ENCODE measurements around the gene ZC3HAV1. TPM values are rescaled to one million over a fixed set of nuclear protein-coding genes. Genes with fewer than 3 reads are reported as not detected.

ZC3HAV1 gene
- total RNA-seq, 2 experiments from 2014 or later: 47.4 to 52.4 TPM

DNA sequence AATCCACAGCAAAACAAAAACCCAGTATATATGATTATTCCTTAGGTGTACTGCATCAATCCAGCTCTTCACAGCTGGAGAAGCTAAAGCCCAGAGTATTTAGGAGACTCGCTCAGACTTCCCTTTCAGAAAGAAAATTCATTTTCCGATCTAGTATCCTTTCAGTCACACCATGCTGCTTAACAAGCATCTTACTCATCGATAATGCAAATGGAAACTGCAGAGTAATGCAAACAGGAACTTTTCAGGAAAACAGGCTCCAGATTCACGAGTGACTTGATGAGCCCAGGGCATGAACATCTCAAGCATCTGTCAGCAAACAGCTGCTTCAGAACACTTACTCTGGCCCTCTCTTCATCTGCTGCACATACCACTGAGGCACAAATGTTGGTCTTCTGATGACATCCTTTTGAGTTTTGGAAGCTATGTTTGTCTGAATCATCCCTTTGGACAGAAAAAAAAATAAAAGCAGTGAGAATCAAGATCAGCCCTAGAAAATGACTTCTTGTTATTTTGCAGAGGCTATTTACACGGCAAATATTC, 48.8 kb downstream of the ZC3HAV1 start:
- TF ChIP-seq, protein P1, sequence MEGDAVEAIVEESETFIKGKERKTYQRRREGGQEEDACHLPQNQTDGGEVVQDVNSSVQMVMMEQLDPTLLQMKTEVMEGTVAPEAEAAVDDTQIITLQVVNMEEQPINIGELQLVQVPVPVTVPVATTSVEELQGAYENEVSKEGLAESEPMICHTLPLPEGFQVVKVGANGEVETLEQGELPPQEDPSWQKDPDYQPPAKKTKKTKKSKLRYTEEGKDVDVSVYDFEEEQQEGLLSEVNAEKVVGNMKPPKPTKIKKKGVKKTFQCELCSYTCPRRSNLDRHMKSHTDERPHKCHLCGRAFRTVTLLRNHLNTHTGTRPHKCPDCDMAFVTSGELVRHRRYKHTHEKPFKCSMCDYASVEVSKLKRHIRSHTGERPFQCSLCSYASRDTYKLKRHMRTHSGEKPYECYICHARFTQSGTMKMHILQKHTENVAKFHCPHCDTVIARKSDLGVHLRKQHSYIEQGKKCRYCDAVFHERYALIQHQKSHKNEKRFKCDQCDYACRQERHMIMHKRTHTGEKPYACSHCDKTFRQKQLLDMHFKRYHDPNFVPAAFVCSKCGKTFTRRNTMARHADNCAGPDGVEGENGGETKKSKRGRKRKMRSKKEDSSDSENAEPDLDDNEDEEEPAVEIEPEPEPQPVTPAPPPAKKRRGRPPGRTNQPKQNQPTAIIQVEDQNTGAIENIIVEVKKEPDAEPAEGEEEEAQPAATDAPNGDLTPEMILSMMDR (conservative IDR thresholded peaks at IDR 0.05; ENCODE audit: low read length): no peak
- no peak for TF ChIP-seq EZH2phosphoT487 (IDR thresholded peaks at IDR 0.05; ENCODE audit: borderline replicate concordance, low read depth, low read length)
- Histone ChIP-seq H3K36me3 (ENCODE audit: insufficient read depth, low read length) (peaks cover 92% of the 10 kb centered on the region), H3K4me3 (ENCODE audit: low read depth, low read length, poor library complexity, severe bottlenecking) (no peak overlapping the region), H2AFZ (ENCODE audit: low read length) (no peak overlapping the region), H3K9me3 (ENCODE audit: low read length) (no peaks in the 10 kb centered on the region), H3K4me2 (ENCODE audit: low read length) (no peak overlapping the region), H3K9me2 (ENCODE audit: insufficient read depth, low read length) (no peaks in the 10 kb centered on the region), H3K79me2 (ENCODE audit: insufficient read depth, low read depth, low read length) (no peaks in the 10 kb centered on the region), H4K20me1 (ENCODE audit: insufficient read depth, low read length) (no peaks in the 10 kb centered on the region), H3K4me1 (ENCODE audit: insufficient read depth, low read length, poor library complexity, severe bottlenecking) (no peaks in the 10 kb centered on the region), H3K27ac (ENCODE audit: low read depth, low read length, poor library complexity, severe bottlenecking) (no peak overlapping the region)
- ChIA-PET POLR2A (interaction anchor here (0.6 to 1.7 kb wide), 7 partner anchors 10 to 318 kb away, joined by 3 to 6 read pairs (median 4); no protein-coding TSS in a partner anchor), CTCF (ENCODE audit: unreplicated experiment) (interaction anchor here (1.0 kb wide), 1 partner anchor 31 kb away, joined by 3 read pairs; no protein-coding TSS in a partner anchor)
- intact Hi-C loops (cut with micrococcal nuclease; ENCODE audit: unreplicated experiment): no loop called here
- DNase-seq (ENCODE audit: low spot score): no peak
- BruUV-seq (replicated peaks): no TSS peak

DNA sequence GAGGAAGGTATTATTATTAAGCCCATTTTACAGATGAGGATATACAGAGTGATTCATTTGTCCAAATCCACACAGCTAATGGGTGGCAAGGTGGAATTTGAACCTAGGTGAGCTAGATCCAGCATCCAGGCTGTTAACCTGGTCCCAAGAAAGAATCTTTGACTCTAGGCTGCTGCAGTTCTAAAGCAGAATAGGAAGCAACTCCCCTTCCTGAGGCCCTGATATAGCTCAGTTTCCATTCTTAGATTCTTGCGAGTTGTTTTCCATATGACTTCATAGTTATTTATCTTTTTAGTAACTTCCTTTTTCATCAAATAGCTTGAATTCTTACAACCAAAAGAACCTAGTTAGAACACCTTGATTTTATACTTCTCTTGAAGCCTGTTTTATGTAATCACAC, 49.6 kb downstream of the ZC3HAV1 start:
- intact Hi-C loops (cut with micrococcal nuclease; ENCODE audit: unreplicated experiment): no loop called here
- no peaks in the 10 kb centered on the region for H3K79me2 ChIP-seq (ENCODE audit: insufficient read depth, low read depth, low read length)
- BruUV-seq (replicated peaks): TSS peak; percentile 33
- H3K9me2 ChIP-seq (ENCODE audit: insufficient read depth, low read length): no peaks in the 10 kb centered on the region
- H3K27ac ChIP-seq (ENCODE audit: low read depth, low read length, poor library complexity, severe bottlenecking): no peak overlapping the region
- H4K20me1 ChIP-seq (ENCODE audit: insufficient read depth, low read length): no peaks in the 10 kb centered on the region
- H3K4me1 ChIP-seq (ENCODE audit: insufficient read depth, low read length, poor library complexity, severe bottlenecking): no peaks in the 10 kb centered on the region
- TF ChIP-seq, protein P1 (conservative IDR thresholded peaks at IDR 0.05; ENCODE audit: low read length): no peak
- no peak for TF ChIP-seq EZH2phosphoT487 (IDR thresholded peaks at IDR 0.05; ENCODE audit: borderline replicate concordance, low read depth, low read length)
- peaks cover 93% of the 10 kb centered on the region for H3K36me3 ChIP-seq (ENCODE audit: insufficient read depth, low read length)
- H2AFZ ChIP-seq (ENCODE audit: low read length): no peak overlapping the region
- H3K4me3 ChIP-seq (ENCODE audit: low read depth, low read length, poor library complexity, severe bottlenecking): no peak overlapping the region
- H3K9me3 ChIP-seq (ENCODE audit: low read length): no peaks in the 10 kb centered on the region
- CTCF ChIA-PET (ENCODE audit: unreplicated experiment): interaction anchor here (1.0 kb wide), 1 partner anchor 31 kb away, joined by 3 read pairs; no protein-coding TSS in a partner anchor
- DNase-seq (ENCODE audit: low spot score): no peak
- no peak overlapping the region for H3K4me2 ChIP-seq (ENCODE audit: low read length)
- POLR2A ChIA-PET: interaction anchor here (0.6 to 1.7 kb wide), 4 partner anchors 9 to 43 kb away, joined by 3 to 6 read pairs (median 6); no protein-coding TSS in a partner anchor

GRCh38 chr7:139058943-139059342, 50.6 kb downstream of the ZC3HAV1 start:
- intact Hi-C loops (cut with micrococcal nuclease; ENCODE audit: unreplicated experiment): no loop called here
- H2AFZ ChIP-seq (ENCODE audit: low read length): no peak overlapping the region
- ChIA-PET POLR2A (interaction anchor here (1.7 kb wide), 1 partner anchor 16 kb away, joined by 6 read pairs; no protein-coding TSS in a partner anchor), CTCF (ENCODE audit: unreplicated experiment) (no interaction called here)
- H3K9me3 ChIP-seq (ENCODE audit: low read length): no peaks in the 10 kb centered on the region
- H3K4me2 ChIP-seq (ENCODE audit: low read length): no peak overlapping the region
- no peaks in the 10 kb centered on the region for H3K4me1 ChIP-seq (ENCODE audit: insufficient read depth, low read length, poor library complexity, severe bottlenecking)
- TF ChIP-seq, protein P1 (conservative IDR thresholded peaks at IDR 0.05; ENCODE audit: low read length): no peak
- TF ChIP-seq EZH2phosphoT487 (IDR thresholded peaks at IDR 0.05; ENCODE audit: borderline replicate concordance, low read depth, low read length): no peak
- BruUV-seq (replicated peaks): no TSS peak
- H3K79me2 ChIP-seq (ENCODE audit: insufficient read depth, low read depth, low read length): no peaks in the 10 kb centered on the region
- no peaks in the 10 kb centered on the region for H3K9me2 ChIP-seq (ENCODE audit: insufficient read depth, low read length)
- no peaks in the 10 kb centered on the region for H4K20me1 ChIP-seq (ENCODE audit: insufficient read depth, low read length)
- H3K36me3 ChIP-seq (ENCODE audit: insufficient read depth, low read length): peaks cover 93% of the 10 kb centered on the region
- H3K4me3 ChIP-seq (ENCODE audit: low read depth, low read length, poor library complexity, severe bottlenecking): no peak overlapping the region
- no peak for DNase-seq (ENCODE audit: low spot score)
- no peak overlapping the region for H3K27ac ChIP-seq (ENCODE audit: low read depth, low read length, poor library complexity, severe bottlenecking)

All from OCI-LY7 (cell line).